Stomach (tissue), 4 donors: ENCODE data around the gene SYVN1.

Experiments
- CTCF ChIP-seq, 7 experiments: fragments of 450-650 bp in 4 of 7; fragments of 200-600 bp in 3 of 7; sonication (generic) in 3 of 7; IDR thresholded peaks; one replicate each; pipeline ENCODE4 v1.5.1; 2016 to 2019; ENCODE audit warnings: antibody characterized with exemption in 7 of 7, control low read depth in 2 of 7, mild to moderate bottlenecking in 1 of 7
- EP300 ChIP-seq: sonication (generic); formaldehyde crosslinking; IDR thresholded peaks from one replicate; pipeline ENCODE4 v1.6.1; 2017; ENCODE audit warnings: antibody characterized with exemption
- POLR2A ChIP-seq, 4 donors: fragments of 450-650 bp; IDR thresholded peaks; one replicate each; pipeline ENCODE4 v1.6.1; 2016; ENCODE audit warnings: antibody characterized with exemption in 4 of 4, control low read depth in 2 of 4, mild to moderate bottlenecking in 1 of 4, moderate library complexity in 1 of 4
- POLR2AphosphoS5 ChIP-seq, 3 donors: sonication (generic); formaldehyde crosslinking; IDR thresholded peaks; one replicate each; pipeline ENCODE4 v1.6.1; 2016; ENCODE audit warnings: antibody characterized with exemption in 3 of 3

DNA sequence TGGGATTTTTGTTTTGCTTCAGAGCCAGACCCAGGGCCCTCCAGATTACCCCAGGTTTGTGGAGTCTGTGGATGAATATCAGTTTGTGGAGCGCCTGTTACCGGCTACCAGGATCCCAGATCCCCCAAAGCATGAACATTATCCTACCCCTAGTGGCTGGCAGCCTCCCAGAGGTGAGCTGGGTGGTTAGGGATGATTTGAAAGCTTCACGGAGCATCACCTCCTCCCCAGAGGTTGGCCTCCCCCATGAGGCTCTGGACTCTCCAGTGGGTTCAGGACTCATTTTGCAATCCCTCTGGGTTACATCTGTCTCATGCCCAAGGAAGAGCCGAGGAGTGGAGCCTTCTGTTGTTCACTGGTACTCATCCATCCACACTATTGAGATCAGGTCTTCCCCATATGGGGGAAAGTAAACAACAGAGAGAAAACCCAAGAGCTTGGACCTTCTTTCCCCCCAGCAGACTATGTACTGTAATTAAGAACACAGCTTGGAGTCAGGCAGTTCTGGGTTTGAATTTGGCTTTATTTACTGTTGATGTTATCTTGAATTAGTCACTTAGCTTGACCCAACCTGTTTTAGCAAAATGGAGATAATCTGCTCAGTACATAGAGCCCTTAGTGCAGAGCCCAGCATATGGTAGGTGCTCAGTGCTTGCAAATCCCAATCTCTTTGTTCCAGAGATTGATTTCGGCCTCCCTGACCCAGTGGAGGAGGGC, 9.7 kb downstream of the SYVN1 start:
- no peak for TF ChIP-seq CTCF (IDR thresholded peaks at IDR 0.05)
- TF ChIP-seq EP300 = no peak
- TF ChIP-seq POLR2A (IDR thresholded peaks at IDR 0.05) = no peak
- TF ChIP-seq POLR2AphosphoS5 (IDR thresholded peaks at IDR 0.05) = no peak
